Measurements from ENCODE around the gene PWWP2B.

PWWP2B gene

DNA sequence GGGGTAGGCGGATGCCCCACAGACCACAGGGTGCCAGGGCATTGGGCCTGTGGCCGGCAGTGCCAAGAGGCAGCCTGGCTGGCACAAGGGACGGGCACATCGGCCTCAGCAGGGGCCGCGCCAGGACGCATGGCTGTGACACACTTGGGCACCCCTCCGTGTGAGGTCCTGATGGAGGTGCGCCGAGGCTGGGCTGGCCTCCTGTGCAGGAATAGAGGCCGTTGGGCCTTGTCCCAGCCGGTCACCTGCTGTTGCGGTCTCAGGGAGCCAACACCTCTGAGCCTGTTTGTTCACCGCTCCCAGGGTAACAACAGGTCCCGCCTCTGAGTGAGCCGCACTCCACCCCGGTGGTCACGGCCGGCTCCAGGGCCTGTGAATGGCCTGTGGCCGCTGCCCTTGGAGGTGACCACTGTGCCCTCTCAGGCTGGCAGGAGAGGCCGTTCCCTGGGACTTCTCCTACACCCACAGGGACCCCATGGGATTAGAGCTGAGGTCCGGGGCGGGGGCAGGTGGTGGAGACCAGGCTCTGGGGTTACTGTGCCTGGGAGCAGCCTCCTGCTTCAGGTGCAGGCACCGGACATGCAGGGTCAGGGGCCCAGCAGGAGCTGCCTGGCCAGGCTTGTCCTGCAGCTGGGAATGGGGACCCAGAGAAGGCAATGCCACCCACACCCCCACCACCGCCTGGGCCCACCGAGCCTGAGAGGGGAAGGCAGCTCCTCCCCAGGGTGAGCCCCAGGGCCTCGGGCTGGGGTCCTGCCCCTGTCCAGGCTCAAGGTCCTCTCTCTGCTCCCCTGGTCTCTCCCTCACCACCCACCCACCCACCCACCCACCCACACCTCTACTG, 12.0 kb downstream of the PWWP2B start:
- DNase-seq = no peak

DNA sequence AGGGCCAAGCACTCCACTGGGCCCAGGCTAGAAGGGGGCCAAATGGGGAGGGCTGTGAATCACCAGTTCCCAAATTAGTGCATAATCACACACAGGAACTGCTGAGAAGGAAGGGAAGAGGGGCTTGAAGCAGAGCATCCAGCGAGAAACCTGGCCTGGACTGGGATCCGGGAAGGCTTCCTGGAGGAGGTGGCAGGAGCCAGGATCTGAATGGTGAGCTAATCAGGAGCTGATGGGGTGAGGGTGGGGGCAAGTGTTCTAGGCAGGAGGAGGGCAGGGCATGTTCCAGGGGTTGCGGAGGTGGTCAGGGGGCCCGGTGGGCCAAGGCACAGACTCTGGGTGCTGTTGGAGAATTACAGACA, 12.6 kb downstream of the PWWP2B start:
- no peak for DNase-seq

DNA sequence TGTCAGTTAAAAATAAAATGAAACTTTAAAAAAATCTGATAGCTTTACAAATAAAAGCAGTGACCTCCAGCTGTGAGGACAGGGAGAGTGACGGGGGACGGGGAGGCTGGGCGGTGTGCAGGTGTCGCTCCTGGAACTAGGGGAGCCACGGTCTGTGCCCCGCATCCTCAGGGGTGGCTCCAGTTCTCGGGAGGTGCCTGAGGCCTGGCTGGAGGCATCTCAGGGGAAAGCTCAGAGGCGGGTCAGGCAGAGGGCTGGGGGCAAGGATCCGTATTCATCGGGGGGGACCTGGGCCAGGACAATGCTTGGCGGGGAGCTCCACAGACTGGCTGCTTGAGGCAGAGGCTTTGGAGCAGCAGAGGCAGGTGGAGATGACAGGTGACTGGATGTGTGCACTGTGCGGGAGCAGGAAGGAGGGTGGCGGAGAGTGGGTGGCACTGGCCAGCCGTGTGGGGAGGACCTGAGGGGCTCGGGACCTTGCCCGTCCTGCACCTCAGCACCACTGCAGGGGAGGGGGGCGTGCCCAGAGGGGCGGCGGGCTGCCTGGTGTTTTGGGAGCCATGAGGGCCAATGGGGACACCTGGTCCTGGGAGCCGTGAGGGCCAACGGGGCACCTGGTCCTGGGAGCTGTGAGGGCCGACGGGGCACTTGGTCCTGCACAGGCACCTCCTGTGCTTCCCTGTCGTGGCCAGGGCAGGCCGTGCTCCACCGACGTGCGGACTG, 13.2 kb downstream of the PWWP2B start:
- DNase-seq = no peak

DNA sequence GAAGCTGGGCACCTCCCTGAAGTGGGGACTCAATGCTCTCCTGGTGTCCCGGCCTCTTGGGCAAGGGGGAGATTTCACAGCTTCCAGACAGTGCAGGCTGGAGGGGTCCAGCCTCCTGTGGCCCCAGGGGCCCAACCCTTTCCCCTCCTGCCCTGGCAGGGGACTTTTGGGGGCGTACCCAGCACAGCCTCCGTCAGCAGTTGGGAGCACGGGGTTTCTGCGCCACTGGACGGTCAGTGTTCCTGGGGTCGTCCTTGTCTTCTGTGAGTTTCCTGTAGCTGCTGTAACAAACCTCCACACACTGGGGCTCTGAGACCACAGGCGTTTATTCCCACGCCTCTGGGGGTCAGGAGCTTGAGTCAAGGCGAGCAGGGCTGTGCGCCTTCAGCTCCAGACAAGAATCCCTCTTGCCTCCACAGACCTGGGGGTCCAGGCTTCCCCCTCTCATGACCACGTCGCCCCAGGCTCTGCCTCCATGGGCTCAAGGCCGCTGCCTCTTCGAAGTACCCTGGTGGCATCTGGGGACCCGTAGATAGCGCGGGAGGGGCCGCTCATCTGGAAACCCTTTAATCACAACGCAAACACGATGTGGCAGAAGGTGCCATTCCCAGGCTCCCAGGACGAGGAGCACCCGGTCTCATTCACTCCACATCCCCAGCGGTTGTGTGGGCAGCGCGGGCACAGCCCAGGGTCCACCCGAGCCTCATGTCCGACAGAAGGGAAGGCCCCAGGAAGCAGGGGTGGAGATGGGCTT, 14.0 kb downstream of the PWWP2B start:
- no peak for DNase-seq

DNA sequence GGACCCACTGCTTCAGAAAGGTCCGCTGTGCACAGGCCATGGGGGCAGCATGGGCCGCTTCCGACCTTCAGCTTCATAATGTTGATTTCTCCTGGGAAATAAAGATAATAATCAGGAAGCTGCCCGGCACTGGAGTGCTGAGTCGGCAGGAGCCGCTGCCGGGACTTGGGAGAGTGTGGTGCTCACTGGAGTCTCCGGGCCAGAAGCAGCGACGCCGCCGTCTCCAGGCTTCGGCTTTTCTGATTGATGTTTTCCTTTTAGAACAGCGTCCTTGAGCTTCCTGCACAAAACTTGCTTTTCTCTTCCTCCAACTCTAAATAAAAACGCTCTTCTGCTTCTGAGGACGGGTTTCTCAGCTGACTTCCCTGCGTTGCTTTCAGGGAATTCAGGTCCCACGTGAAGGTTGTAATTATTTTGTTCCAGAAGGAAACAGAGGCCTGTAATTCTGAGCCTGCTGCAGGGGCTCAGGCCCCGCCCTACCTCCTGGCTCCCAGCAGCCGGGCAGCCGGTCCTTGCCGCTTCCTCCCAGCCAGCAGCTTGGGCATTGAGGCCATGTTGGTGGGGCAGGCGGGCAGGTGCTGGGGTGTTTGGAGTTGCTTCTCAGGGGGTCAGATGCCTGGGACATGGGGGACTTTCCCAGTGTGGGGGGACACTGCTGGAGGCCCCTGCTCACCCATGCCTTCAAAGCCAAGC, 14.7 kb downstream of the PWWP2B start:
- no peak for DNase-seq

DNA sequence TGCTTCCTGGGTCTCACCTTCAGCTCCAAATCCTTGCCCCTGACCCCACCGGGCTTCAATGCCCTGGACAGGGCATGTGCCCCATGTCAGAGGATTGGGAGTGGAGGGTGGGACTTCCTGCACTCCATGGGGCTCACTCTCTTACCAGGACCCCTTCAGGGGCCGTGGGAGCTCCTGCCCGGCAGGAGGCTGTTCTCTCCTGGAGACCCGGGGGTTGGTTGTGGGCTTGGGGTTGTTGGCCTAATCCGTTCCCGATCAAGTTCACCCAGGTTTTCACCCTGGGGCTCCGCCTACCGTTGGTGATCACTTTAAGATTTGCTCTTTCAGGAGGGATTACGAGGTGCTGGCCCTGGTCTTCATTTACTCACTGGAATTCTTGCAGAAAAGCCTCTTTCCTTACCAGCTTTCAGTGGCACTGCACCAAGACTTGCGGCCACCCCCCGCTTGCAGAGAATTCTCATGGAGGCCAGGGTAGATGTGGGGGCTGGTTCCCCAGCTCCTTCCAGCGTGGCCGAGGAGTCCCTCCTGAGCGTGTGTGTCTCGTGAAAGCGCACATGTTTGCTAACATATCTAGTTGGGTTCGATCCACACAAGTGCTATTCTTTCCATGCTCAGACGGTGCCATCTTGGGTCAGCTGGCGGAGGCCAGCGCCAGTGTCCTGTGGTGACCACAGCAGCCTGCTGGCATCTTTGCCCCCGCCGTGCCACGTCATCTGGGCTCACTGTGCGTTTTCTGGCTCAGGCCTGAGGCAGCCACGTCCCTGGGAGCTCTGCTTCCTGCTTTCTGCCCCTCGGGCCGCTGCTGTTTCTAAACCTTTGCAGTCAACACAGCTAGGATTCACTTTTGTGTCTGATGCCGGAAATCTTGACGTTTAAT, 15.6 kb downstream of the PWWP2B start:
- DNase-seq = no peak

DNA sequence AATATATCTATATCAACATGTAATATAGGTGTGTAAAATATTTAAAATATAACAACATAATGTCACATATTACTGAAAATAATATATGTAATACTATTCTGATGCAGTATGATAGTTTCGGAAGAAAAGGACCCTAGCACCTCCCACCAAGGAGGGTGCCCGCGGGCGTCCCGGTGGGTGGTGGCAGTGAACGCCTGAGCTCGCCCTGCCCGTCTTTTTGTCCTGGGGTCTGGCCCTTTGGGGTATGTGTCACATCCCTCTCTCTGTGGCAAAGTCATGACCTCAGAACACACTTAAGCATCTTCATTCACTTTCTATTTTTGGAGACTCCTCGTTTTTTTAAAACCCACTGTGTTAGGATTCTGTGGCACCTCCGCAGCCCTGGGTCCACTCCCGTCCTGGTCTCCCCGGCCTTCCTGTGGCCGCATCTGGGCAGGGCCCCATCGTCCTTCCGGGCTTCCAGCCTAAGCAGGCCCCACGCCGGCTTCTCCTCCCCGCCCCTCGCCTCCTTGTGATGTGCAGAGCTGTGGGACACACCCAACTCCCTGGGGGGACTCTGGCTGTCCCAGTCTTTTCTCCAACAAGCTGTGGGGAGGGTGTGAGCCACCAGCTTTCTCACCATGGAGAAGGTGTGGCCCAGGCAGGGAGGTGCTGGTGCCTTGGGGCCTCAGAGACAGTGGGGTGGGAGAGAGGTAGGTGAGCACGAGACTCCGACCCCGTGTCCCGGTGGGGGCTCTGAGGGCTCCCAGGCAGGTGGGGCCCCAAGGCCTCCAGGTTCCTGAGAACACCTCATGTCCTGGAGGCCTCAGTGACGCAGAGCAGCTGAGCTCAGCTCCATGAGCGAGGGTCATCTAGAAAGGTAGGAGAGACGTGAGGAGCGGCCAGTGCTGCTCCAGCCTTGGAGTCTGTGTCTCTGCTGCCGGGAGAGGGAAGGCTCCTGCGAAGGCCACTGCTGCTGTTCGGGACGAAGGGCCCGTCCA, 16.5 kb downstream of the PWWP2B start:
- DNase-seq = no peak

DNA sequence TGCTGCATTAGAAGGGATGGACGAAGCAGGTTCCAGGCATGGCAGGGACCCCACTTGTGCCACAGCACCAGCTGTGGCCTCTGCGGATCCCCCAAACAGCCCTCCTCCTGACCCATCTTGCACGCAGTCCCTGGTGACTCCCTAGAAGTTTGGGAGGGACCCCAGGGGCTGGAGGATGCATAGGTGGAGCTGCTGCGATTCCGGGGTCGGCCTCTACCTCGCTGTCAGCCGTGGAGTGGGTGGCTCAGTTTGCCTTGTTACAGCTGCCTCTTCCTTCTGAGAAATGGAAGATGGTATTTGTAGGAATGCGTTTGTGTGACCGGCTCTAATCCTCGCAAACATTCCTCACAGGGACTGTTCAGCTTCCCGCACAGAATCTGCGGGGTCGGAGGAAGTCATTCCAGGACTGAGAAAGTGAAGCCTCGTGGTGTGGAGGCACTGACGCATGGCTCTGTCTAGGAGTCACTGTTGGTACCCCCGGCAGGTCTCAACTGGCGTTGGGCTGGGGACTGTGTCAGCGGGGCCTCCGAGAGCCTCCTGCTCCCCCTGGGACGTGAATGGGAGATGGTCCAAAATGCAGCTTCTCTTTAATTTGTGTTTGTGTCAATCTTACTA, 17.5 kb downstream of the PWWP2B start:
- no peak for DNase-seq

DNA sequence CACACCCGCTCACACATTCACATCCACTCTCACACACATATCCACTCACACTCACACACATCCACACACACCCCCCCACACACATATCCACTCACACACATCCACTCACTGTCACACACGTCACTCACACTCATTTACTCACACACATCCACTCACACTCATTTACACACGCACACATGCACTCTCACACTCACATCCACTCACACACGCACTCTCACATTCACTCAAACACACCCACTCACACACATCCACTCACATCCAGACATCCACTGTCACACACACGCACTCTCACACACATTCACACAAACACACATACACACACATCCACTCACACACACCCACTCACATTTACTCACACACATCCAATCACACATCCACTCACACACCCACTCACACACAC, 18.3 kb downstream of the PWWP2B start:
- no peak for DNase-seq

DNA sequence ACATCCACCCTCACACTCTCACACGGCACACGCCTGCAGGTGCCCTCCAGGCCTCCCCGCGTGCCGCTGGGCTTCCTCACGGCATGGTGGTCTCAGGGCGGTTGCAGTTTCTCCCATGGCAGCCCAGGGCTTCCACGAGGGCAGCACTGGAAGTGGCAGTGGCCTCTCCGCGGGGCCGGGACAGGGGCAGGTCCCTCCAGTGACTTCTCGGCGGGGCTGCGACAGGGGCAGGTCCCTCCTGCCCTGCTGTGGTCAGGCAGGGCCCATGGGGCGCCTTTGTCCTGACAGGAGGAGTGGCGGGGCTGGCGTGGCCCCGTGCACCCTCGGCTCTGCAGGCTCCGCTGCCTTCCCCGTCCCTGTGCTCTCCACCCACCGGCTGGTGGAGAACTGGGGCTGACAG, 19.0 kb downstream of the PWWP2B start:
- DNase-seq = no peak

DNA sequence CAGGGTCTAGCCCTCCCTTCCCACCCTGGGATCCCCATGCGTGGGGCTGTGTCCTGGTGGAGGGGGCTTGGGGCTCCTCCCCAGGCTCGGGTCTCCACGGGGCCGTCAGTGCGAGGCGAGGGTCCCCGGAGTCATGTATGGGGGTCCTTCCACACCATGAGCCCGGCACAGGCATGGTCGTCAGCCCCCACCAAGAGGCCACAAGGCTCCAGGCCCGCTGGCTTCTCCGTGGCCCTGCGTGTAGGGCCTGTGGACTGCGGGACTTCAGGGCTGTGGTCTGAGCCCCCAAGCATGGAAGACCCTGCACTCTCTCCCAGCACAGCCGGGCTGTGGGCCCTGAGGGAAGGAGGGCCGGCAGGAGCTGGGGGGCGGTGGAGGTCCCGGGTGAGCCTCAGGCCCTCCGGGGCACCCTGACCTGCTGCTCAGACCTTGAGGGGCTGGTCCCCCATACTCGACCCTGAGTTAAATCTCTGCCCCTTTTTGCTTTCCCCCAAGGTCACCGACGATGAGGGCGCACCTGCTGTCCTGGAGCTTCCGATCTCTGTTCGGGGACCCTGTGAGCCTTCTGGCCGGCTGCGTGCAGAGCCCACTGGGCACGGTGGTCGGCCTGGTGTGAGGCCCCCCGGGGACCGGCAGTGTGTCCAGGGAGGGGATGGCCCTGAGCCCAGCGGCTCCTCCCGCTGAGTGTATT, 19.7 kb downstream of the PWWP2B start:
- DNase-seq = no peak

DNA sequence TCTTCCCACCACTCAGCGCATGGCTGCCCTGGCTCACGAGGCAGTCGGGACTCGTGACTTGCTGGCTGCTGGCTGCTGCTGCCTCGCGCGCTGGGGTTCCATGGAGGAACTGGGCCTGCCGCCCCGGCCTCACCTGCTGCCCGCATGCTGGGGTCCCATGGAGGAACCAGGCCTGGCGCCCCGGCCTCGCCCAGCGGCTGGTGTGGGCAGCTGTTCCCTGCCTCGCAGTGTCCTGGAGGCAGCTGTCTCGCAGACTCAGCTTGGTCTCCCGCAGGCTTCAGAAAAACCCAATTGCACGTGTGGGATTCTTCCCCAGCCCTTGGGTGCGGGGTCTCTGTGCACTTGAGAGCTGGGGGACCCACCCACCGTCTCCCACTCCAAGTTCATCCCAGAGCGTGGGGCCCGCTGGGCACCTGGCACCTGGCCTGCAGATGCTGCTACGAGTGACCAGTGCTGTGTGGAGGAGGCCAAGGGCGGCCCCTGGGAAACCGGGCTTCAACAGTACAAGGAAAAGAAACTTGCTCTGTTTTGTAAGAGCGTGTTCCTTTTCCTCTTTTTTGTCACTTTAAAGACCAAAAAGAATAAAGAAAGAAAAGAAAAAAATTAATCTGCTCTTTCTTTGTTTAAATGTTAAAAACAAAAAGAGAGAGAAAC, 20.4 kb downstream of the PWWP2B start:
- DNase-seq = no peak

DNA sequence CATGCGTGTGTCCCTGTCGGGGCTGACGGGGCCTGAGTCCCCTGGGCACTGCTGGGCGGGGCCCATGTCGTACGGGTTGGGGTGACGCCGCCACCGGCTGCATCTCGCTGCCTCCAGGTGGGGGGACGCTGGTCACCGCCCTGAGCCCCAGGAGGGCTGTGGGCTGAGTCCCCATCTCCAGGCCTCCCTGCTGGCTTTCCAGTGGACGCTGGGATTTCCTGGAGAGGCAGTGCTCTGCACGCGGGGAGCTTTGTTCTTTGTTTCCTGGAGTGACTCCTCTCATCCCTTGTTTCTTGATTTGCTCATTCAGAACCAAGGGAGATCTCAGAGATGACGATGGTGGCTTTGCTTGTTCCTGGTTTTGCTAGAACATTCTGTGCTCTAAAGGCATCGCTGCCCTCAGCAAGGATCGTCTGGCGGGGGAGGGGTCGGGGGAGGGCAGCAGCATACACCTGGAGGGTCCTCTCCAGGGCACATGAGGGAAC, 21.0 kb downstream of the PWWP2B start:
- no peak for DNase-seq

DNA sequence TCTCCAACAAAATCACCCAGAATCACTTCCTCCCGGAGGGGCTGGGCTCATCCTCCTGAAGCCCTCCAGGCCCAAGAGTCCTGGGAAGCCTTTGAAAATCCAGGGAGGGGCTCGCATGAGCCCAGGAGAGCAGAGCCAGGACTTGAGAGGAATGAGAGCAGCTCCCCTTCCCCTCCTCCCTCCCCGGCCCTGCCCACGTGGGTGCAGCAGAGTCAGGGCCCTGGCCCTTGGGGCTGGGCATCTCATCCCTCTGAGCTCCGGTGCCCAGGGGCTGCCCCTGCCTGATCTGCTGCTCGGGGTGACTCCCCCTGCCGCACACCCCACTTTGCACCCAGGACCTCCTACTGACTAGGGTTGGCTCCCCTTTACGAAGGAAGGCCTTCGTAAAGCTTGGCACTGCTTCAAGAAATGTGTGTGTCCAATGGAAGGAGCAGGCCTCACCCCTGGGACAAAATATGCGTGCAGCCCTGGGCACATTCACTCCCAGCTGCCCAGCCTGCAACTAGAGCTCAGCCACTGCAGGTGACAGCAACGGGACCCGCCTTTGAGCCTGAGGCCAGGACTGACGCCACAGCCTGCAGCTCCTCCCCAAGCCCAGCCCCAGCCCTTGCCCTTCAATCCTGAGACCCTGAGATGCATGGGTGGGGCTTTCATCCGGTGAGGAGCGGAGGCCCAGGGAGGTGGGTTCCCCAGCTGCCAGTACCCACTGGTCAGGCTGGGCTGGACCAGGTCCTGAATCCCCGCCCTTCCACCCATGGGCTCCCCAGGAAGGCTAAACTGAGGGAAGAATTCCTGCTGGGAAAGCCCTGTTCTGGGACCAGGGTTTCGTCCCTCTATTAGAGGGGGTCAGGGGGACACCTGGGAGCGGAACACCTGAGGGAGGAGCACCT, 21.8 kb downstream of the PWWP2B start:
- no peak for DNase-seq

DNA sequence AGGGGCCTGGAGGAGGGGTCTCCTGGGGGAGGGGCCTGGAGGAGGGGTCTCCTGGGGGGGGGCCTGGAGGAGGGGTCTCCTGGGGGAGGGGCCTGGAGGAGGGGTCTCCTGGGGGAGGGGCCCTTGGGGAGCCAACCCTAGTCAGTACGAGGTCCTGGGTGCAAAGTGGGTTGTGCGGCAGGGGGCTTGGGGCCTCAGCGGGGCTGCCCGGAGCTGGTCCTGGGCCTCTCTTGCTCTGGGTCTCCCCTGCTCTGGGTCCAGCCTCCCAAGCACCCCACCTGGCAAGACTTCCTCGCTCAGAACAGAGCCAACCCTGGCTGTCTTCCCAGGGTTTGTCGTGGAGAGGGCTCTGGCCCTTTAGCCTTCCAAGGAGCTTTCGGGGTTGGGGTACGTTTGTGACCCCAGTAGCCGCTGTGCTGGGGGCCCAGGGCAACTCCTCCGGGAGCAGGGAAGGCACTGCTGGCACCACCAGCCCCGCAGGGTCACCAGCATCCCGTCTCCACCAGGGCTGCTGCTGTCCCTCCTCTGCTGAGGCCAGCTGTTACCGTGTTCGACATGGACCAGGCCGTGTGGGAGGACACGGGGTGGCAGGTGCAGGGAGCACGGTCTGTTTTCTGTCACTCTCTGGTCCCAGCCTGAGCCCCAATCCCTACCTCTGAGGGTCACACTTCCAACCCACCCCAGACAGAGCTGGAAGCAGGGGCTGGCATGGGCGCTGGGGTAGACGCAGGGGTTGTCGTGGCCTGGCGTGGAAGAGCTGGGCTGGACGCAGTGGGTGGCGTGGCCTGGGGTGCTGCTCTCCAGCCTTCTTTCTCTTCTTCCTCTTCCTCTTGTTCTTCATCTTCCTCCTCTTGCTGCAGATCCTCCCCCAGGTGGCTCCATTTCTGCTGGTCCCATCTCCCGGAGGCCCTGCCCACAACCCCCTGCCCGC, 22.8 kb downstream of the PWWP2B start:
- DNase-seq = no peak

DNA sequence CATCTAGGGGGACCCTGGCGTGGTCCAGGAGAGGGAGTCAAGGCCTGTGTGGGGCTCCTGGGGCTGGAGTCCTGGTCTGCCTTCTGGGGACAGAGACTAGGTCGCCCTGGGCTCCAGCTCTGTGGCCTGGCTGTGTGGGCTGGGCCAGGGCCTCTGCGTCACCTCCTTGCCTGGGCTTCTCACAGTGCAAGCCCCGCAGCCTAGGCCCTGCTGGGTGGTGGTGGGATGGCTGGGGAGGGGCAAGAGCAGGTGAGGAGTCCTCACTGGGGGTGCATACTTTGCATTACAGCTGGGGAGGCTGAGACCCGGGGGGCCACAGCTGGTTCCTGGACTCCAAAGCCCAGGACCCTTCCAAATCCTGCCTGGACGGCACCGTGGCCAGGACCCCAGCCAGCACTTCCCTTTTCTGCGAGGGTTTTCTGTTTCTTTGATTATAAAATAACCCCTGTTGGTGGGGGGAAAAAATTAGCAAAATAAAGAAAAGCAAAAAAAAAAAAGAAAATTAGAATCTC, 23.5 kb downstream of the PWWP2B start:
- no peak for DNase-seq

Data from activated CD4-positive, alpha-beta T cell treated with anti-CD3 and anti-CD28 coated beads for 48 hours (primary cell).